ENCODE results near the gene CAST. TPM values are rescaled to one million over a fixed set of nuclear protein-coding genes. Genes with fewer than 3 reads are reported as not detected.

The CAST gene
- total RNA-seq, 2 experiments from 2014 or later = 124 to 131 TPM

GRCh38 chr5:96658272-96658671 lies 3.9 kb upstream of the CAST start:
- peaks cover 17% of the 10 kb centered on the region for H3K27me3 Mint-ChIP-seq
- H3K4me1 Mint-ChIP-seq (ENCODE audit: low read depth) = peaks cover 33% of the 10 kb centered on the region
- intact Hi-C loops (cut with micrococcal nuclease) = no loop called here
- no peak for ATAC-seq
- no peak overlapping the region for H3K4me3 Mint-ChIP-seq
- POLR2A ChIA-PET = no interaction called here
- no peak for TF ChIP-seq CTCF (IDR thresholded peaks at IDR 0.05)
- H3K27ac Mint-ChIP-seq = no peak overlapping the region
- DNase-seq = no peak
- no peaks in the 10 kb centered on the region for H3K36me3 Mint-ChIP-seq (ENCODE audit: low read depth)
- H3K9me3 Mint-ChIP-seq = no peaks in the 10 kb centered on the region
- CTCF ChIA-PET = no interaction called here

- H3K27me3 Mint-ChIP-seq = peaks cover 17% of the 10 kb centered on the region
- H3K36me3 Mint-ChIP-seq (ENCODE audit: low read depth) = no peaks in the 10 kb centered on the region
- no peak for TF ChIP-seq CTCF (IDR thresholded peaks at IDR 0.05)
- intact Hi-C loops (cut with micrococcal nuclease) = no loop called here
- peaks cover 40% of the 10 kb centered on the region for H3K4me1 Mint-ChIP-seq (ENCODE audit: low read depth)
- no peak overlapping the region for H3K27ac Mint-ChIP-seq
- ChIA-PET POLR2A (no interaction called here), CTCF (no interaction called here)
- no peaks in the 10 kb centered on the region for H3K9me3 Mint-ChIP-seq
- no peak for ATAC-seq
- no peak for DNase-seq
- no peak overlapping the region for H3K4me3 Mint-ChIP-seq
These were observed 3.0 kb upstream of the CAST start for GRCh38 chr5:96659170-96659569.

GRCh38 chr5:96660971-96661854 lies 963 bp upstream of the CAST start:
- POLR2A ChIA-PET = interaction anchor here (0.7 to 2.5 kb wide), 8 partner anchors 10 to 209 kb away, joined by 3 to 15 read pairs (median 4); no protein-coding TSS in a partner anchor
- no peaks in the 10 kb centered on the region for H3K9me3 Mint-ChIP-seq
- H3K27ac Mint-ChIP-seq = peak overlapping the region; percentile 94
- peaks cover 46% of the 10 kb centered on the region for H3K4me1 Mint-ChIP-seq (ENCODE audit: low read depth)
- intact Hi-C loops (cut with micrococcal nuclease) = loop anchor here (5.0 kb wide), 2 partner anchors 41 to 521 kb away; partner anchors contain the start of gene RIOK2
- TF ChIP-seq CTCF (IDR thresholded peaks at IDR 0.05) = no peak
- CTCF ChIA-PET = interaction anchor here (0.9 to 1.5 kb wide), 5 partner anchors 10 to 47 kb away, joined by 3 to 4 read pairs (median 3); no protein-coding TSS in a partner anchor
- H3K36me3 Mint-ChIP-seq (ENCODE audit: low read depth) = no peaks in the 10 kb centered on the region
- DNase-seq (peak; percentile 61), ATAC-seq (peak; percentile 9)
- peaks cover 9% of the 10 kb centered on the region for H3K27me3 Mint-ChIP-seq
- H3K4me3 Mint-ChIP-seq = peak overlapping the region; percentile 99

GRCh38 chr5:96662725-96663518 lies 746 bp downstream of the CAST start:
- DNase-seq = peak; percentile 89
- peak overlapping the region; percentile 99 for H3K27ac Mint-ChIP-seq
- no peak for TF ChIP-seq CTCF (IDR thresholded peaks at IDR 0.05)
- ChIA-PET POLR2A (interaction anchor here (0.6 to 2.5 kb wide), 12 partner anchors 9 to 206 kb away, joined by 3 to 15 read pairs (median 4); partner anchors contain the start of gene ERAP1), CTCF (interaction anchor here (1.2 to 1.6 kb wide), 4 partner anchors 22 to 804 kb away, joined by 3 to 11 read pairs (median 4); no protein-coding TSS in a partner anchor)
- H3K27me3 Mint-ChIP-seq = peaks cover 6% of the 10 kb centered on the region
- H3K4me1 Mint-ChIP-seq (ENCODE audit: low read depth) = peaks cover 44% of the 10 kb centered on the region
- H3K36me3 Mint-ChIP-seq (ENCODE audit: low read depth) = no peaks in the 10 kb centered on the region
- intact Hi-C loops (cut with micrococcal nuclease) = loop anchor here (5.0 kb wide), 2 partner anchors 39 to 519 kb away; partner anchors contain the start of gene RIOK2
- ATAC-seq = peak; percentile 80
- H3K4me3 Mint-ChIP-seq = peak overlapping the region; percentile 99
- no peaks in the 10 kb centered on the region for H3K9me3 Mint-ChIP-seq
